IPS-20b (cell line): ENCODE data around the gene DDX41.

Experiments
- H3K27ac ChIP-seq: one replicate; pipeline ENCODE4 v1.5.1; 2013; ENCODE audit warnings: low read length
- H3K27me3 ChIP-seq: 2 replicates; pipeline ENCODE4 v1.6.1; 2013; ENCODE audit warnings: mild to moderate bottlenecking, low read length, inconsistent platforms; ENCODE audit not compliant: insufficient read depth
- H3K36me3 ChIP-seq: 2 replicates; pipeline ENCODE4 v1.6.1; 2013; ENCODE audit warnings: low read depth, mild to moderate bottlenecking, inconsistent platforms, low read length, moderate library complexity; ENCODE audit not compliant: insufficient read depth
- H3K4me1 ChIP-seq: 2 replicates; pipeline ENCODE4 v1.6.1; 2013; ENCODE audit warnings: mild to moderate bottlenecking, control low read depth, inconsistent platforms, low read length, moderate library complexity; ENCODE audit not compliant: insufficient read depth
- H3K4me3 ChIP-seq: 2 replicates; pipeline ENCODE4 v1.5.1; 2013; ENCODE audit warnings: mild to moderate bottlenecking, low read length, inconsistent platforms
- H3K9ac ChIP-seq: 2 replicates; pipeline ENCODE4 v1.6.1; 2013; ENCODE audit warnings: low read depth, mild to moderate bottlenecking, inconsistent platforms, low read length, moderate library complexity
- H3K9me3 ChIP-seq: 2 replicates; pipeline ENCODE4 v1.6.1; 2013; ENCODE audit warnings: mild to moderate bottlenecking, low read depth, low read length, inconsistent platforms; ENCODE audit not compliant: insufficient read depth

The DDX41 gene

DNA sequence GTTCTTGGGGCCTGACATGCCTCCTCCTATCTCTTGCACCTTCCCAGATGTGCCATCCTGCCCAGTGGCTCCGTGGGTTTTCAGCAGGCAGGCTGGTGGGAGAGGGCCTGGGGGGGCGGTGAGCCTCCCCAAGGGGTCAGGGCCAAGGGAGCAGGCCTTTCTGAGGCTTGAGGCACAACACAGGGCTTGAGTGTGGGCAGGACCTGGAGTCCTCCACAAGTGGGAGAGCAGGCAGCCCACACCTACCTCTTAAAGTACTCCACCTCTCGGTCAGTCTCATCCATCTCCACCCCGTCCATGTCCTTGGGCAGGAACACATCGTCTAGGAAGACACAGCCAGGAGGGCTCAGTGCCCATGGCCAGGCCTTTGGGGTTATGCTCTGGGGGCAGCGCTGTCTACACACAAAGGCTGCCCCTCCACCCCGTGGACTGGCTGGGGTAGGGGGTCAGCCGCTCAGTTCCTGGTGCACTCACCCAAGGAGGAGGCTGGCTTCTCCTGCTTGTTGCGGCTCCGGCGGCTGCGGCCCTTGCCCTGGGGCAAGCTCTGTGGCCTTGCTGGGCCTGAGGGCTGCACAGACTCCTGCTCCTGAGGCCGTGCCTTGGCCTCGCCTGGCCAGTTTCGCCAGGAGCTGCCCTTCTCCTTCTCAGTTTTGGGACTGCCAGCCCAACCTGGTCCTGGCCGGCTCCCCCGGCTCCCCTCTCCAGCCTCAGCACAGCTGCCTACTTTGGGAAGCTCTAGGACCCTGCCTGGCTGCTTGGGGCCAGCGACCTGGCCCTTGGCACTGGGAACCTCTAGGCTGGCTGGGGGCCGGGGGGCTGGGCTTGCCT, 7.2 kb upstream of the DDX41 start:
- Histone ChIP-seq H3K36me3 (peaks cover 87% of the 10 kb centered on the region), H3K27ac (no peak overlapping the region), H3K9me3 (no peaks in the 10 kb centered on the region), H3K4me3 (no peak overlapping the region), H3K9ac (no peak overlapping the region), H3K4me1 (no peaks in the 10 kb centered on the region), H3K27me3 (no peaks in the 10 kb centered on the region)

DNA sequence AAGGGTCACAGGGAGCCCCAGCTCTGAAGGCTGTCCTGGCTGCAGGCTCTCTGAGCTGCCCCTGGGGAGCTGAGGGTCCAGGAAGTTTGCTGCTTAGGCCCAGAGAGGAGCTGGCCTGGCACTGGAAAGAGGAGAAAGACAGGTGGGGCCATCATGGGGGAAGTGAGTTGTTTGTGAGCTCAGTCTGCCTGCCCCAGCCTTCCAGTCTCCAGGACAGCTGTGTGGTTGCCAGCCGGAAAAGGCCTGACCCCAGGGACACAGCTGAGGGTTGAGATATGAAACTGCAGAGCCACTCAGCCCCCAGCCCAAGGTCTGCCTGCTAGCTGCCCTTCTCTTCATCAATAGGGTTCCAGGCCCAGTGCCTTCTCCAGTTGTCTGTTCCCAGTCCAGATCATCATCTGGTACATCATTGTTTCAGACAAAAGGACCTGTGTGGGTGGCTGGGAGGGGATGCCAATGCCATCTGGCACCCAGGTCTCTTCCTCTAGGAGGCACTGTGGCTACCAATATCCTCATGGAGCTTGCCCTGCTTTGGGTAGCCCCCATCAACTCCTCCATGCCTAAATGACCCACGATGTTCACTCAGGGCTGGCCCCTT, 4.3 kb upstream of the DDX41 start:
- Histone ChIP-seq H3K4me3 (no peak overlapping the region), H3K4me1 (no peaks in the 10 kb centered on the region), H3K27me3 (no peaks in the 10 kb centered on the region), H3K27ac (no peak overlapping the region), H3K9me3 (no peaks in the 10 kb centered on the region), H3K36me3 (peaks cover 59% of the 10 kb centered on the region), H3K9ac (no peak overlapping the region)

DNA sequence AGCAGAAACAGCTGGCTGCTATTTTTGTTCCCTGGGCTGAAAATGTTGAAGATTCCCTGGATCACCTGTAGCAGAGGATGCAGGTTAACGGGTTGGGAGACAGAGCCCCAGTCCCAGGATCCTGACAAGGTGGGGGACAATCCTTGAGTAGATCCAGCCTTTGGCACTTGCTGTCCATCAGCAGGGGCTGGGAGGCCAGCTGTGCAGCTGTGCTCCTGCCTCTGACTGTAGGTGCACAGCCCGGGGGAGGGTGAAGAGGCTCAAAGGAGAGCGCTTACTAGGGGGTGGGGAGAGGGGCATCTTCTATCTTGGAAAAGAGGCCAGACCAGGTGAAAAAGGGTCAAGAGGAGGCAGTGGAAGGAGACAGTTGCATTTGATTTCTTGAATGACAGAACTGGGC, 3.5 kb upstream of the DDX41 start:
- Histone ChIP-seq H3K9ac (no peak overlapping the region), H3K4me1 (no peaks in the 10 kb centered on the region), H3K36me3 (peaks cover 58% of the 10 kb centered on the region), H3K27ac (no peak overlapping the region), H3K9me3 (no peaks in the 10 kb centered on the region), H3K4me3 (no peak overlapping the region), H3K27me3 (no peaks in the 10 kb centered on the region)

DNA sequence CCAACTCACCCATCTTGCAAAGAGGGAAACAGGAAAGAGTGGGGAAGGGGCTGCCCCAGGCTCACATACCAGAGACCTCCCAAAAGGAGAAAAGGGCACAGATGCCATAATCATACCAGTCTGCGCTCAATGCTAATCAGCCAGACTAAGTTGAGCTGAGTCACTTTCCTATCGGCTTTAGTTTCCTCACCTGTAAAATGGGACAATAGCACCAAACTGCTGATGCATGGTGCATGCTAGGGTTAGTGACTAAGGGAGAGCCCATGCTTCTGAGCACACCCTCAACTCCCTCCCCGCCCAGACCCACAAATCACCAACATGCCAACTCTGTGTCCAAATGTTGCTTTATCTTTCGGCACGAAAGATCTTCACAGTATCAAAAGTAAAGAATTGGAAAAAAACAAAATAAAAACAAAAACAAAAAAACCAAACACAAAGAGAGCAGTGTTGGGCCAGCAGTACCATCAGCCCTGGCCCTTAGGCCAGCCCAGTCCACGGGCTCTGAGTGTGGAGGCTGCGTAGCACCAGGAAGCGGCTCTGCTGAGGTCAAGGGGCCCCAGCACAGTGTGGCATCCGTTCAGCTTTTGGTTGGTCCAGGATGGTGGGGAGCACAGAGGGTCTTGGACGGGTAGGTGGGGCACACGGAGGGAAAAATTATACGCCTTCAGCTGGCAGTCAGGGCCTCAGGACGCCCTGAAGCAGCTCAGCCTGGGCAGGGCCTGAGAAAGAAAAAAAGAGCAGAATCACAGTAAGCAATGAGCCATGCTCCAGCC, 2.9 kb upstream of the DDX41 start:
- Histone ChIP-seq H3K9me3 (no peaks in the 10 kb centered on the region), H3K9ac (no peak overlapping the region), H3K4me1 (no peaks in the 10 kb centered on the region), H3K4me3 (no peak overlapping the region), H3K27me3 (no peaks in the 10 kb centered on the region), H3K36me3 (peaks cover 58% of the 10 kb centered on the region), H3K27ac (no peak overlapping the region)

DNA sequence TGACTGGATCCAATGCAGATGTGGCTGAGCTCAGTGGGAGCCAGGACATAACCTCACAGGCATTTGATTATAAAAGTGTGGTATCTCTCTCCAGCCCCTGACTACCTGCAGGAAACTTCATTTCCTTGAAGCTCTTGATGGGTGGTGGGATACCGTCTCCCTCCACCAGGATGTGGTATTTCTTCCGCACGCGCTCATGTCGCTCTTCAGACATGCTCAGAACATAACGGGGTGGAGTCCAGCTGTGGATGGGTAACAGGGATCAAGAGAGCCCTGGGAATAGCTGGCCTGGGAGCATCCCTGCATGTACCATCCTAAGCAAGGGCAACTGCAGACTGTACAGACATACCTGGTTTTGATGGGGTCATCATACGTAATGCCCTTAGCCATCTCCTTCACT, 1.2 kb downstream of the DDX41 start:
- Histone ChIP-seq H3K27me3 (no peaks in the 10 kb centered on the region), H3K9ac (peak overlapping the region; percentile 94; the same call in 1 of the 2 replicates), H3K4me3 (peak overlapping the region; percentile 99), H3K4me1 (no peaks in the 10 kb centered on the region), H3K9me3 (no peaks in the 10 kb centered on the region), H3K36me3 (peaks cover 69% of the 10 kb centered on the region), H3K27ac (no peak overlapping the region)

DNA sequence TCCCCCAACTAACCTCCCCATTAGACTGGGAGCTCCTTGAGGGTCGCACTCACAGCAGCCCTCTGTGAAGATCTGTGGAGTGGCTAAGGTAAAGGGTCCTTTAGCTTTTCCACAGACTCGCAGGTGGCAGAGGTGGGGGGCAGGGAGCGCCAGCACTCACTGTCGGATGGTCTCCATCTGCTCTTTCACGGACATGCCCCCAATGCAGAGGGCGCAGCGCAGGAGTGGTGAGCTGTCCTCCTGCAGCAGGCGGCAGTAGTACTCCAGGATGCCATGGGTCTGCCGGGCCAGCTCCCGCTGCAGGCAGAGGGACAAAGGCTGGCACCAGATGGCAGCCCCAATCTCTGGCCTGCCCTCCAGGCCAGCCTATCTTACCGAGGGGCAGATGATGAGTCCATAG, 2.2 kb downstream of the DDX41 start:
- H3K36me3 ChIP-seq = peaks cover 62% of the 10 kb centered on the region
- peaks cover 5% of the 10 kb centered on the region; the same call in 1 of the 2 replicates for H3K4me1 ChIP-seq
- H3K9ac ChIP-seq = no peak overlapping the region
- no peak overlapping the region for H3K4me3 ChIP-seq
- no peaks in the 10 kb centered on the region for H3K9me3 ChIP-seq
- H3K27ac ChIP-seq = no peak overlapping the region
- H3K27me3 ChIP-seq = no peaks in the 10 kb centered on the region

DNA sequence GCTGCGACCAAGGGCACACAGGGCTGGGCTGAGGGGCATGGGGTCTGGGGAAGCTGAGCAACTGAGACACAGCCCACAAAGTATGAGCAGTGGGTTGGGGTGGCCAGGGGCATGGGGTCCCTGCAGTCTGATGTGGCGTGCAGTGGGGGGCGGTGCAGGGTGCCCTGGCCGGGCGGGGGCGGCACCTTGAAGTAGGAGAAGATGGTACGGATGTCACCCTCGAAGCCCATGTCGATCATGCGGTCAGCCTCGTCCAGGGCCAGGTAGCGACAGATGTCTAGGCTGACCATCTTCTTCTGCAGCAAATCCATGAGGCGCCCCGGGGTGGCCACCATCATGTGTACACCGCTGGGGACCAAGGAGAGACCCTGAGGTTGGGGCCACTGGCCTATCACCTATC, 3.3 kb downstream of the DDX41 start:
- H3K36me3 ChIP-seq = peaks cover 58% of the 10 kb centered on the region
- peaks cover 5% of the 10 kb centered on the region; the same call in 1 of the 2 replicates for H3K4me1 ChIP-seq
- H3K27me3 ChIP-seq = no peaks in the 10 kb centered on the region
- no peak overlapping the region for H3K27ac ChIP-seq
- no peak overlapping the region for H3K9ac ChIP-seq
- H3K9me3 ChIP-seq = no peaks in the 10 kb centered on the region
- no peak overlapping the region for H3K4me3 ChIP-seq

DNA sequence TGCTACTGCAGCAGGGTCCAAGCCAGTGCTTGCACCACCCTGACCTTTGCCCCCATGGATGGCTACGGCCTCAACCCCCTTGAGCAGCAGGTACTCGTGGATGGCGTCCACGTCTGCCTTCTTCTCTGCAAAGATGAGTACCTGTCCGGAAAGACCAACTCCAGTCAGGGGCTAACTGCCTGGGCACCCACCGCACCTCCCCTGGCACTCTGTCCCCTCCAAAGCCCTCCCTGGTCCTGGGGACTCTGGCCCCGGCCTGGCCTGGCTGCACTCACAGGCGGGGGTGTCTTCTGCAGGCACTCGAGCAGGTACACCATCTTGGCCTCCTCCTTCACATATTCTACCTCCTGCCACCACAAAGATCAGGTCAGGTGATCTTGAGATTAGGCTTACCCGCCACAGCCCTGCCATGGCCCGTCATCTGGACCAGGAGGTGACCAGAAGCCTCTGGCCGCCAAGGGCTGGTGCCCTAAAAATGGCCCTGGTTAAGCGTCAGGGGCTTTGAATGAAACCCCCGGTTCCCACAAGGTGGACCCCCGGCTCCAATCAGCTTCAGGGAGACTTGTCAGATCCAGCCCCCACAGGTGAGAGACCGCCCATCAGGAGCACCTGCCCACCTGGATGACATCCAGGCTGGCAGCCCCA, 3.9 kb downstream of the DDX41 start:
- H3K27ac ChIP-seq = no peak overlapping the region
- H3K4me1 ChIP-seq = peaks cover 5% of the 10 kb centered on the region; the same call in 1 of the 2 replicates
- no peak overlapping the region for H3K4me3 ChIP-seq
- no peaks in the 10 kb centered on the region for H3K27me3 ChIP-seq
- peaks cover 58% of the 10 kb centered on the region for H3K36me3 ChIP-seq
- H3K9me3 ChIP-seq = no peaks in the 10 kb centered on the region
- no peak overlapping the region for H3K9ac ChIP-seq

DNA sequence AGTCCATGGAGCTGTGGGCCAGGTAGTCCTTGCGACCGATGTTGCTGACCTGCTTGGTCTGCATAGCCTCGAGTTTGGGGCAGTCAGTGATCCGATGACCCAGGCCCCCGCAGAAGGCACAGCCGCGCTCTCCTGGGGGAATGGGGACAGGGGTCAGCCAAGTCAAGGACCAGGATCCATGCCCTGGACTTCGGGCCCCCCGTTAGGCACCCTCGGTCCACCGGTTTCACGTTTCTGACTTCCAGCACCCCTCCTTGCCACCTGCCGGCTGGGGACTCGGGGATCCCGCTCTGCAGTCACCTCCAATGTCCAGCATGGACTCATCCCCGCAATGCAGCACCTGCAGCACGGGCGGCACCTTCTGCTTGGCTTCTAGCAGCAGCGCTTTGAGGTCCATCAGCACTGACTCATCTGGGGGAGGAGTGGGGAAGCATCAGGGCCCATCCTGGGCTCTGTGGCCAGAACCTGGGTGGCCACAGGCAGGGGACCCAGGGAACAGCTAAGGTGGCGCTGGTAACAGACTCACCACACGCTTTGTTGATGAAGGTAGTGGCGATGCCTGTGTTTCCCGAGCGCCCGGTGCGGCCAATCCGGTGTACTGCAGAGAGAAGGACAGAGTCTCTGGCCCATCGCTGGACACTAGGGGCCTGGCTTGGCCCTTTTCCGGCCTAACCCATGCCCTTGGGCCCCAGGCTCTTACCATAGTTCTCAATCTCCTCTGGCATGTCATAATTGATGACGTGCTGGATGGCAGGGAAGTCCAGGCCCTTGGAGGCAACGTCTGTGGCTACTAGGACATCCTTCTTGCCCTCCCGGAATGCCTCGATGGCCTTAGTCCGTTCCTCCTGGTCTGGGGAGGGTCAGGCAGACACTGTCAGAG, 4.7 kb downstream of the DDX41 start:
- no peak overlapping the region for H3K9ac ChIP-seq
- no peak overlapping the region for H3K27ac ChIP-seq
- no peak overlapping the region for H3K4me3 ChIP-seq
- peaks cover 58% of the 10 kb centered on the region for H3K36me3 ChIP-seq
- H3K27me3 ChIP-seq = no peaks in the 10 kb centered on the region
- H3K4me1 ChIP-seq = peaks cover 5% of the 10 kb centered on the region; the same call in 1 of the 2 replicates
- H3K9me3 ChIP-seq = no peaks in the 10 kb centered on the region

DNA sequence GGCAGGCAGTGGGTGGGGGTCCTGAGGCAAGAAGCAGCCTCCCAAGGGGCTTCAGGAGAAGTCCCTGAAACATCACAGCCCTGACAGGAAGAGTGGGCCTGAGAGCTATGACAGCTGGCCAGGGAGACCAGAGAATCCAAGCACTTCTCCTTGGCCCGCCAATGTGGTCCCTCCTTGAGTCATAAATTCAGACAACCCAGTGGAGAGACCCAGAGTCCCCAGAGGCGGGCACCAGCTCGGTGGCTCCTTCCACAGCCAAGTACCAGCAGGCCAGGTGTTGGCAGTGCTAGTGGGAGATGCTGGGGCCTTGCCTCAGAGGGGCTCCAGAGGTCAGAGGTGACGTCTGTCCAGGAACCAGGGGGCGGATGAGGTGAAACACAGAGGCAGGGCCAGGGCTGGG, 5.6 kb downstream of the DDX41 start:
- Histone ChIP-seq H3K4me1 (peaks cover 5% of the 10 kb centered on the region; the same call in 1 of the 2 replicates), H3K9ac (no peak overlapping the region), H3K4me3 (no peak overlapping the region), H3K27ac (no peak overlapping the region), H3K9me3 (no peaks in the 10 kb centered on the region), H3K36me3 (peaks cover 58% of the 10 kb centered on the region), H3K27me3 (no peaks in the 10 kb centered on the region)
